Activated CD4-positive, alpha-beta T cell treated with anti-CD3 and anti-CD28 coated beads, Interleukin-2, amount 50 U/mL, for 24 hours (primary cell): ENCODE results near the gene SLC44A4.
"Not testable (repeated sequence)": the region's sequence is repeated elsewhere in the genome, so short reads cannot be mapped to it uniquely, and the experiment has no call there.

Source experiments
- DNase-seq, 2 donors: peaks; one replicate each; pipeline ENCODE4 v3.0.0-alpha.2; 2020; ENCODE audit warnings: low read depth in 1 of 2, low spot score in 1 of 2

Gene SLC44A4

DNA sequence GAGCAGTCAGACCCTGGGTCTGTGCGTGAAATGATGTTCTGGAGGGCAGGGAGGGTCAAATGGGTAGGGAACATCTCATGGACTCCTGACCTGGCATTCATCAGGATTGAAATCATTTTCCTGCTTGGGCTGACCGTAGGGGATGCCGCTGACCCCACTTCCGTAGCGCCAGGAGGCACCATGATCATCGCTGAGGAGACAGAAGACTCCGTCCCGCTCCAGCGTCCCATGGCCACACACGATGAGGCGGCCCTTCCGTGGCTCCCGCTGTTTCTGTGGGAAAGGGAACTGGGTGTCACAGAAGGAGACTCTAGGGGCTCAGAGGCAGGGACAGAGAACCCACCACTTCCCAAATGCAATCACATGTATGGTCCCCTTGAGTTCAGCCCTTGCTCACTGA, 18.4 kb downstream of the SLC44A4 start:
- DNase-seq: no peak

DNA sequence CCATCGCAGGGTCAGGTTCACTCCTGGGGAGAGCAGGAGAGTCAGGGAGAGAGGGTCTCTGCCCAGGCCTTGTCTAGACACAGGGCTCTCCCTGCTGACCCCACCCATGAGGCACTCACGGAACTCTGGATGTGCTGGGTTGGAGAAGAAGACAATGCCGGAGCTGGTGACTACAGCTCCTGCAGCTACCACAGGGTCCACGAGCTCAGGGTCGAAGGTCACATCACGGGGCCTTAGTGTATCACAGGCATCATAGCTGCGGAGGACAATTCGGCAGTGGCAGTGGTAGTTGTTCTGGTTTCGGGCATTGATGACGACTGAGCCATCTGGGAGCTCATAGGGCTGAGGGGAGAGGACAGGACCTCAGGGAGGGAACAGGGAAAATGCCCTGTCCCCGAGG, 18.9 kb downstream of the SLC44A4 start:
- no peak for DNase-seq

DNA sequence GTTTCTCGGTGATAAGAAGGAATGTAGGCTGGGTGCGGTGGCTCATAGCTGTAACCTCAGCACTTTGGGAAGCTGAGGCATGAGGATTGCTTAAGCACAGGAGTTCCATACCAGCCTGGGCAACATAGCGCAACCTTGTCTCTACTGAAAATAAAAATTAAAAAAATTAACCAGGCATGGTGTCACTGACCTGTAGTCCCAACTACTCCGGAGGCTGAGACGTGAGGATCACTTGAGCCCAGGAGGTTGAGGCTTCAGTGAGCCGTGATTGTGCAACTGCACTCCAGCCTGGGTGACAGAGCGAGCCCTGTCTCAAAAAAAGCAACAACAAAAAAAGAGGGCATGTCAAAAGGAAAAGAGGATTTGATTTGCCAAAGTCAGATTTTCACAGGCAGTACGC, 20.1 kb downstream of the SLC44A4 start:
- DNase-seq: no peak

DNA sequence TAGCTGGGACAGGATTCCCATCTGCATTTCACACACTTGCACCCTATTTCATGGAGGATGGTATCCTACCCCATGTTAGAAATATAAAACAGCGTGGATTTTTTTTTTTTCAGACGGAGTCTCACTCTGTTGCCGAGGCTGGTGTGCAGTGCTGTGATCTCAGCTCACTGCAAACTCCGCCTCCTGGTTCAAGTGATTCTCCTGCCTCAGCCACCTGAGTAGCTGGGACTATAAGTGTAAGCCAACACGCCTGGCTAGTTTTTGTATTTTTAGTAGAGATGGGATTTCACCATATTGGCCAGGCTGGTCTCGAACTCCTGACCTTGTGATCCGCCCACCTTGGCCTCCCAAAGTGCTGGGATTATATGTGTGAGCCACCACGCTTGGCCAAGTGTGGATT, 21.0 kb downstream of the SLC44A4 start:
- DNase-seq: not testable (repeated sequence)

DNA sequence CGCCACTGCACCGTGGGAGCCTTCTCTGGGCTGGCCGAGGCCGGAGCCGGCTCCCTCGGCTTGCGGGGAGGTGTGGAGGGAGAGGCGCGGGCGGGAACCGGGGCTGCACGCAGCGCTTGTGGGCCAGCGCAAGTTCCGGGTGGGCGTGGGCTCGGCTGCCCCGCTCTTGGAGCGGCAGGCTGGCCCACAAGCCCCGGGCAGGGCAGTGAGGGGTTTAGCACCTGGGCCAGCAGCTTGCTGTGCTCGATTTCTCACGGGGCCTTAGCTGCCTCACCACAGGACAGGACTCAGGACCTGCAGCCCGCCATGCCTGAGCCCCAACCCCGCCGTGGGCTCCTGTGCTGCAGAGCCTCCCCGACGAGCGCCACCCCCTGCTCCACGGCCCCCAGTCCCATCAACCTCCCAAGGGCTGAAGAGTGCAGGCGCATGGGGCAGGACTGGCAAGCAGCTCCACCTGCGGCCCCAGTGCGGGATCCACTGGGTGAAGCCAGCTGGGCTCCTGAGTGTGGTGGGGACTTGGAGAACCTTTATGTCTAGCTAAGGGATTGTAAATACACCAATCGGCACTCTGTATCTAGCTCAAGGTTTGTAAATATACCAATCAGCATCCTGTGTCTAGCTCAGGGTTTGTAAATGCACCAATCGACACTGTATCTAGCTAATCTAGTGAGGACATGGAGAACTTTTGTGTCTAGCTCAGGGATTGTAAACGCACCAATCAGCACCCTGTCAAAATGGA, 26.6 kb downstream of the SLC44A4 start:
- not testable (repeated sequence) for DNase-seq

DNA sequence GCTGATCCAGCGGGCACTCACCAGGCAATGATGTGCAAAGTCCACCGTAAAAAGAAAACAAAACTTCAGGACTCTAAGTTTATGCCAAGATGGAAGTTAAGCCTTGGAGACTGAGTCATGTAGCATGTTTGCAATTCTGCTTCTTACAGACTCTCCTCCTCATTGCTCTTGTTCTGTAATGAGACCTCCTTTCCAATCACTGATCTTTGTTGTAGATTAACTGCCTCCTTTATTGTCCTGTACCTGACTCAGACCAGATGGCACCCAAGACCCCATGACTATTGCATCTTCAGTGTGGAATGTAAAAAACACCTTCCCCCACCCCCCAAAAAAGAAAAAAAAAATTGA, 27.3 kb downstream of the SLC44A4 start:
- no peak for DNase-seq

DNA sequence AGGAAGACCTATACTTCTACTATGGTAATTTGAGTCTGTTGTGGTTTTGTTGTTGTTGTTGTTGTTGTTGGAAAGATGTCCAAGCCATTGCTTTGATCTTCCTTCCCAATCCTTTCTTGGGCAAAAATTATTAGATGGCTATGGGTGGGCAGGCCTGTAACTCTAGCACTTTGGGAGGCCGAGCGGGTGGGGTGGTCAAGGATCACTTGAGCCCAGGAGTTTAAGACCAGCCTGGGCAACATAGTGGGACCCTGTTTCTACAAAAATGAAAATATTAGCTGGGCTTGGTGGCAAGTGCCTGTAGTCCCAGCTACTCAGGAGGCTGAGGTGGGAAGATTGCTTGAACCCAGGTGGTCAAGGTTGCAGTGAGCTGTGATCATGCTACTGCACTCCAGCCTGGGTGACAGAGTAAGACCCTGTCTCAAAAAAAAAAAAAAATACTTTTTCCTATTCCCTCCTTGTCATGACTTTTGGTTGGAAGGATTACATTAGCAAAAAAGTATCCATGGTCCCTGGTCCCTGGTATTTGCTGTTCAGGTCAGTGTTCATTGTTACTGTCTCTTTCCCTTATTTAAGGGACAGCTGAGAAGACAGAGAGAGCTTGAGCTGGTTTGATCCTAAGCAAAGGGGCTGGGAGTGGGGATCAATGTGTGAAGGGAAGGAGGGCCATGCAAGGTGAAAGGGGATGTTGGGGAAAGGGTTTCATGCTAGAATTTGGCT, 27.9 kb downstream of the SLC44A4 start:
- DNase-seq: no peak

DNA sequence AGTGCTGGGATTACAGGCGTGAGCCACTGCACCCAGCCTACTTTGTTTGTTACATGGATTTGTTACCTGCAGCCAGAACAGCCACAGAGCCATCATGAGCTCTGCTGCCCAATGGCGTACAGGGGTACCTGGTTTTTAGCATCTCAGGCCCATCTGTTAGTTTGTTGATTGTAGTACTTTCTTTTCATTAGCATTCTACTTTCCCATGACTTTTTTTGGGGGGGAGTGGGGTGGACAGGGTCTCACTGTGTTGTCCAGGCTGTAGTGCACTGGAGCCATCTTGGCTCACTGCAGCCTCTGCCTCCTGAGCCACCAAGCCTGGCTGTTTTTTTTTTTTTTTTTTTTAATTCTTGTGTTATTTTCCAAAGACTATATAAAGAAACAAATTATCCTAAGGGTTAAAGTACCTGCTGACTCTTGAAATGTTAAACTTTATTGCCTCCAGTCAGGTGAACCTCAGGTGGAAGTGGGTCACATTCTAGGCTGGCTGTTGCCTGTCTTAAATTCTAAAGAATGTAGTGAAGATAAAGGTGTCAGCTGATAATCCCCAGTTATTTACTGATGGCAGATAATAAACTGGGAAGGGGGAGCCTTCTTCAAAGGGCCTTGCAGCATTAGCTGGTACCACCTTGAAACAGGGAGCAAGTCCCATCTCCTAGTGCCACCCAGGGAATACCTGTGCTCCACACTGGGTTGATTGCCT, 31.4 kb downstream of the SLC44A4 start:
- no peak for DNase-seq

DNA sequence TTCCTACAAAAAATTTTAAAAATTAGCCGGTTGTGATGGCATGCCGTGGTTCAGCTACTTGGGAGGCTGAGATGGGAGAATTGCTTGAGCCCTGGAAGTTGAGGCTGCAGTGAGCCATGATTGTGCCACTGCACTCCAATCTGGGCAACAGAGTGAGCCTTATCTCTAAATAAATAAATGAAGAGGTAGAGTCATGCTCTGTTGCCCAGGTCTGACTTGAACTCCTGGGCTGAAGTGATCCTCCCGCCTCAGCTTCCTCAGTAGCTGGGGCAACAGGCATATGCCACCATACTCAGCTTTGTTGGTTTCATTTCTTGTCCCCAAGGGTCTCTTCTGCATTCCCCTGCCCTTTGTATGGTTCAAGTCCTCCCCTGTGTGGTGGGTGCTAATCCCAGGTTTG, 34.3 kb downstream of the SLC44A4 start:
- no peak for DNase-seq

DNA sequence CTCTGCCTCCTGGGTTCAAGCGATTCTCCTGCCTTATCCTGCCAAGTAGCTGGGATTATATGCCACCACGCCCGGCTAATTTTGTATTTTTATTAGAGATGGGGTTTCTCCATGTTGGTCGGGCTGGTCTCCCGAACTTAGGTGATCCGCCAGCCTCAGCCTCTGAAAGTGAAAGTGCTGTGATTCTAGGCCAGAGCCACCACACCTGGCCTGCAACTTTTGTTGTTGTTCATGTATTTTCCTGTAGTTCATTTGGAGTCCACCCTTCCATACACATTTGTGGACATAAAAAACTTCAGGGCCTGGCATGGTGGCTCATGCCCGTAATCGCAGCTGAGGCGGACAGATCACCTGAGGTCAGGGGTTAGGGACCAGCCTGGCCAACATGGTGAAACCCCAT, 36.7 kb downstream of the SLC44A4 start:
- no peak for DNase-seq

DNA sequence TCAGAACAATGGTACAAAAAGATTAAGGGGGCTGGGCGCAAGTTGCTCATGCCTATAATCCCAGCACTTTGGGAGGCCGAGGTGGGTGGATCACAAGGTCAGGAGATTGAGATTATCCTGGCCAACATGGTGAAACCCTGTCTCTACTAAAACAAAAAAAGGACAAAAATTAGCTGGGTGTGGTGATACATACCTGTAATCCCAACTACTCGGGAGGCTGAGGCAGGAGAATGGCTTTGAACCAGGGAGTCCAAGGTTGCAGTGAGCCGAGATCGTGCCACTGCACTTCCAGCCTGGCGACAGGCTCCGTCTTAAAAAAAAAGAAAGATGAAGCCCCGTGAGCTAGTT, 39.0 kb downstream of the SLC44A4 start:
- DNase-seq: not testable (repeated sequence)

DNA sequence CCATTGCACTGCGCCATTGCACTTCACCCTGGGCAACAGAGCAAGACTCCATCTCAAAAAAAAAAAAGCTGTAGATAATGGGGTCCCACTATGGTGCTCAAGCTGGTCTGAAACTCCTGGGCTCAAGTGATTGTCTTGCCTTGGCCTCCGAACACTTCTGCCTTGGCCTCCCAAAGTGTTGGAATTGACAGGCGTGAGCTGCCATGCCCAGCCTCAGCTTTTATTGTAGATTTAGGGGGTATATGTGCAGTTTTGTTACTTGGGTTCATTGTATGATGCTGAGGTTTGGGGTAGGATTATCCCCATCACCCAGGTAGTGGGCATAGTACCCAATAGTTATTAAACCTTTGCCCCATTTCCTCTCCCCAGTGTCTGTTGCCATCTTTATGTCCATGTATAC, 39.8 kb downstream of the SLC44A4 start:
- DNase-seq: no peak

DNA sequence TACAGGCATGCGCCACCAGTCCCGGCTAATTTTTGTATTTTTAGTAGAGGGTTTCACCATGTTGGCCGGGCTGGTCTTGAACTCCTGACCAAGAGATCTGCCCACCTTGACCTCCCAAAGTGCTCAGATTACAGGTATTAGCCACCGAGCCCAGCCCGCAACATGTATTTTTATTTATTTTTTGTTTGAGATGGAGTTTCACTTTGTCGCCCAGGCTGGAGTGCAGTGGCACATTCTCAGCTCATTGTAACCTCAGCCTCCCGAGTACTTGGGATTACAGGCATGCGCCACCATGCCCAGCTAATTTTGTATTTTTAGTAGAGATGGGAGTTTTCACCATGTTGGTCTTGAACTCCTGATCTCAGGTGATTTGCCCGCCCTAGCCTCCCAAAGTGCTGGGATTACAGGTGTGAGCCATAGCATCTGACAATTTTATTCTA, 40.7 kb downstream of the SLC44A4 start:
- DNase-seq: not testable (repeated sequence)

DNA sequence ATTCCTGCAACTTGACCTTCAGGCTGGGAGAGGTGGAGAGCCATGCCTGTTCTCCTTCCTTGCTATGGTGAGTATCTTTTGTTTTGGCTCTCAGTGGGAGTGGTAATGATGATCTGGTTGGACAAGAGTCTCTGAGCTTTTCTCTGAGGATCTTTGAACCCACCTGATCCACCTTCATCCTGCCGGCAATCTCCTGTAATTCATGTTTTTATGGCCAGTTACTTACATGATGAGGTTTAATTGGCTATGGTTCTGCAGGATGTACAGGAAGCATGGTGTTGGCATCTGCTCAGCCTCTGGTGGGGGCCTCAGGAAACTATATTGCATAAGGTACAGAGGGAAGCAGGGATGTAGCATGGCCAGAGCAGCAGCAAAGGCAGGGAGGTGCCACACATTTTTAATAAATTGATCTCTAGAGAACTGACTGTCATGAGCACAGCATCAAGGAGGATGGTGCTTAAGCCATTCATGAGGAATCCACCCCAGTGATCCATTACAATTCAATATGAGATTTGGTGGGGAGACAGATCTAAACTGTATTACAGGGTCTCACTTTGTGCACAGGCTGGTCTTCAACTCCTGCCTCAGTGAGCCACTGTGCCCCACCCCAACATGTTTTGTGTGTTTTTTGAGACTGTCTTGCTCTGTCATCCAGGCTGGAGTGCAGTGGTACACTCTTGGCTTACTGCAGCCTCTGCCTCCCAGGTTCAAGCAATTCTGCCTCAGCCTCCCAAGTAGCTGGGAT, 41.3 kb downstream of the SLC44A4 start:
- DNase-seq: no peak

DNA sequence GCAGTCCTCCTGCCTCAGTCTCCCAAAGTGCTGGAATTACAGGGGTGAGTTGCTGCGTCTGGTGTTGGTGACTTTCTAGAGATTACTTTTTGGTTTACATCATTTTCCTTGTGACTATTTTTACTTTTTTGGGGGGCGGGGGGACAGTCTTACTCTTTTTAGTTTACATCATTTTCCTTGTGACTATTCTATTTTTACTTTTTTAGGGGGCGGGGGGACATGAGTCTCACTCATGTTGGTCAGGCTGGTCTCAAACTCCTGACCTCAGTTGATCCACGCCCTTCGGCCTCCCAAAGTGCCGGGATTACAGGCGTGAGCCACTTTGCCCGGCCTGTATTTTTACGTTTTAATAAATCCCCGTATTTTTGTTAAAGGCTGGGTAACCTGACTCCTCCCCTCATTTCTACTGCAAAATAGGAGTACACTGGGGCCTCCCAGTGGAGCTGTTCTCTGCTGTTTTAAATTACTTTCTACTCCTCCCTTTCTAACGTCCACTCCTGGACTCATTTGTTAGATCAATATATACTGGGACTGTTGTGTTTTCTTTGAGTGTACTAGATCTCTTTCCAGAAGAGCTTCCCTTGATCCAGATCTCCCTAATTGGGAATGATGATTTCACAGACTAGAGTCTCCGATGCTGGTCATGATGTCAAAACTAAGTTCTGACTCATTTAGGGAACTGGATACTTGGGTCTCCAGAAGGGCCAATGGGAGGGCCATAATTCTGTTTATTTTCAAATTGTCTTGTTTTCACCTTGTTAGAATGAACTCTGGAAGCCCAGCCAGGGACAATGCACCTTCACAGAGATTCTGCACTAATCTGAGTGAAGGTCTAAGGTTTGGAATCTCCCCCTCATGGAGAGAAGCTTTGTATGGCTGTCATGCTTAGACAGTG, 42.1 kb downstream of the SLC44A4 start:
- no peak for DNase-seq

DNA sequence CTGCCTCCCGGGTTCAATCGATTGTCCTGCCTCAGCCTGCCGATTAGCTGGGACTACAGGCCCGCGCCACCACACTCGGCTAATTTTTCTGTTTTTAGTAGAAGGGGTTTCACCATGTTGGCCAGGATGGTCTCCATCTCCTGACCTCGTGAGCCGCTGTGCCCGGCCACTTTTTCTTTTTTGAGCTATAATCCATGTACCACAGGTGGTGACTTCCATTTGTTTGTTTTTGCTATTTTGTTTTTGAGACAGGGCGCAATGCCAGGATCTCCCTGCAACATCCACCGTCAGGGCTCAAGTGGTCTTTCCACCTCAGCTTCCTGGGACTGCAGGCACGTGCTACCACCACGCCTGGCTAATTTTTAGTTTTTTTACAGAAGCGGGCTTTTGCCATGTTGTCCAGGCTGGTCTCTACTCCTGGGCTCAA, 42.7 kb downstream of the SLC44A4 start:
- DNase-seq: no peak

DNA sequence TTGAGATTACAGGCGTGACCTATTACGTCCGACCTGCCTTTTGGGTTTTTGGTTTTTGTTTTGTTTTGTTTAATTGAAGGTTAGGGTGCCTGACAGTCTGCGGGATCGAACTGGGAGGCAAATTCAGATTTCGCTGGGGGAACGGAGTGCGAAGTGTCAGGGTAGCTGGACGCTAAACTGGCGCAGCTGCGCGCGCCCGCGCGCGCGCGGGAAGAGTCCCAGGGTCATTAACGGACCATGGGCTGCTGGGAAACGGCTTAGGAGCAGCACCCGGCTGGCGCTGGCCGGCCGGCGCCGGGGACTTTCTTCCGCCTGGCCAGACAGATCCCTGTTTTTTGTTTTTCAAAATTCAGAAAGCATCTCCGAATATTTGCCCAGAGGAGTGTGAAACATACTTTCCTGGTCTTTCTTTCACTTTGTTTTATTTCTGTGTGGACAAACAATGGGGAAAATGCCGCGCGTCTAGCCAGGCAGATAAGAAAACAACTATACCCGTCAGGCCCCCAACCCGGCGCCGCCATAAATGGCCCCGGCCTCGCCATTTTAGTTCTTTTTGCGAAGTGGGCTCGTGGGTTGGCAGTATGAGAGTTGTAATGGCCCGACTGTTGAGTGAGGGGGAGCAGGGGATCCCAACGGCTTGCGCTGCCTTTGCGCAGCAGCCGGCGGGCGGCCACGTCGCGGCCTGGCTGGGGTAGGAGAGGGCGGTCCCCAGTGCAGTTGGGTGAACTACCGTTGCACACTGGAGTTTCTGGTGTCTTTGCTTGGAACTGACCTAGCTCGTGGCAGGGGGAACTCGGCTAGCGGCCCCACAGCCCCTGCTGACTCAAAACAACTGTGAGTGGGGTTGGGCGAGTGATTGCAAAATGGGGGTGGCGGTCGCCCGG, 44.2 kb downstream of the SLC44A4 start:
- DNase-seq: peak; percentile 80 to 82

DNA sequence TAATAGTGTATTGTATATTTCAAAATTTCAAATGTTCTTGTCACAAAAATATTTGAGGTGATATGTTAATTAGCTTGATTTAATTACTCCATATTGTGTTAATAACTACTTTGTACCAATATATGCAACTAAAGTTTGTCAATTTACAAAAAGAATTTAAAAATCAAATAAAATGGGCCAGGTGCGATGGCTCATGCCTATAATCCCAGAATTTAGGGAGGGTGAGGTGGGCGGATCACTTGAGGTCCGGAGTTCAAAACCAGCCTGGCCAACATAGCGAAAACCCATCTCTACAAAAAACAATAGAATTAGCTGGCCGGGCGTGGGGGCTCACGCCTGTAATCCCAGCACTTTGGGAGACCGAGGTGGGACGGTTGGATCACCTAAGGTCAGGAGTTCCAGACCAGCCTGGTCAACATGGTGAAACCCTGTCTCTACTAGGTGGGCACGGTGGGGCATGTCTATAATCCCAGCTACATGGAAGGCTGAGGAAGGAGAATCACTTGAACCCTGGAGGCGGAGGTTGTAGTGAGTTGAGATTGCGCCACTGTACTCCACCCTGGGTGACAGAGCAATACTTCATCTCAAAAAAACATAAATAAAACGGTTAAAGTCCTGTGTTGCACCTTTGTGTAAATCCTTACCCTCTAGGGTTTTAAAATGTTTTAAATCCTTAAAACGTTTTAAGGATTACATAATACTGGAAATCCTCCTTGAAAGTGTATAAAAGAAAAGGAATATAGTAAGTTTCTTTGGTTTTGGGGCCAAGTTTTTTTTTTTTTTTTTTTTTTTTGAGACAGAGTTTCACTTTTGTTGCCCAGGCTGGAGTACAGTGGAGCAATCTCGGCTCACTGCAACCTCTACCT, 47.2 kb downstream of the SLC44A4 start:
- DNase-seq: no peak

DNA sequence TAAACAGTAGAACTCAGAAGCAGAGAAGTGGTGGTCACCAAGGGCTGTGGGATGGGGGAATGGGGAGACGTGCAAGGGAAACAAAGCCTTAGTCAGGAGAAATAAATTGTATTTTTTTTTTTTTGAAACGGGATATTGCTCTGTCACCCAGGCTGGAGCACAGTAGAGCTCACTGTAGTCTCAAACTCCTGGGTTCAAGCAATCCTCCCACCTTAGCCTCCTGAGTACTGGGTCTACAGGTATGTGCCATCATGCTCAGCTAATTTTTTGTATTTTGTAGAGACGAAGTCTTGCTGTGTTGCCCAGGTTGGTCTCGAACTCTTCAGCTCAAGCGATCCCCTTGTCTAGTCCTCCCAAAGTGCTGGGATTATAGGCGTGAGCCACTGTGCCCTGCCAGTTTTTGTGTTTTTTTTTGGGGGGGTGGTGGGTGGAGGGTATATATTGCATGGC, 47.9 kb downstream of the SLC44A4 start:
- DNase-seq: no peak
